Dermis microvascular lymphatic vessel endothelial cell (primary cell): ENCODE results near the gene SPPL2B. TPM values are rescaled to one million over a fixed set of nuclear protein-coding genes. Genes with fewer than 3 reads are reported as not detected.

ENCODE experiments used
- total RNA-seq: library from RNA; depleted of rRNA; stranded (reverse); fragments of >200 nt; gene quantifications from 2 replicates; pipeline ENCODE4 v1.2.1, GENCODE V29; 2014

SPPL2B gene
- total RNA-seq, 1 donor from 2014 or later: 13.9 TPM

Other genes with a start within 250 kb of the SPPL2B start
- 14.8 and 22.8 TPM in 2 replicates for gene MOB3A, start 232.4 kb upstream of the SPPL2B start, total RNA-seq
- gene IZUMO4, start 231.8 kb upstream of the SPPL2B start, total RNA-seq: 0.76 and 0.77 TPM in 2 replicates
- gene AP3D1, start 177.1 kb upstream of the SPPL2B start, total RNA-seq: 57.6 and 85.2 TPM in 2 replicates
- gene DOT1L, start 164.8 kb upstream of the SPPL2B start, total RNA-seq: 2.7 and 4.9 TPM in 2 replicates
- 61.6 and 72.7 TPM in 2 replicates for gene PLEKHJ1, start 92.4 kb upstream of the SPPL2B start, total RNA-seq
- 44.7 and 57.9 TPM in 2 replicates for gene SF3A2, start 91.9 kb upstream of the SPPL2B start, total RNA-seq
- 0.64 and 1.8 TPM in 2 replicates for gene AMH, start 79.4 kb upstream of the SPPL2B start, total RNA-seq
- not detected in 2 replicates for gene JSRP1, start 72.3 kb upstream of the SPPL2B start, total RNA-seq
- 0.13 and 0.51 TPM in 2 replicates for gene PEAK3, start 46.5 kb upstream of the SPPL2B start, total RNA-seq
- gene LINGO3, start 20.5 kb upstream of the SPPL2B start, total RNA-seq: not detected in 2 replicates
- gene LSM7, start 98 bp upstream of the SPPL2B start, total RNA-seq: 90.9 and 94.4 TPM in 2 replicates
- gene TMPRSS9, start 31.6 kb downstream of the SPPL2B start, total RNA-seq: not detected in 2 replicates
- gene TIMM13, start 98.9 kb downstream of the SPPL2B start, total RNA-seq: 50.4 and 54.4 TPM in 2 replicates
- 52.6 and 87.3 TPM in 2 replicates for gene LMNB2, start 128.3 kb downstream of the SPPL2B start, total RNA-seq
- gene GADD45B, start 147.4 kb downstream of the SPPL2B start, total RNA-seq: 42.0 and 107 TPM in 2 replicates